HepG2 (cell line): ENCODE results near the gene GHR. TPM values are rescaled to one million over a fixed set of nuclear protein-coding genes. Genes with fewer than 3 reads are reported as not detected.

Source experiments
- ATAC-seq: fragments of 200-7000 bp; cut with Tn5 transposase; 3 replicates; pipeline ENCODE4 v1.9.1; 2020; ENCODE audit warnings: mild to moderate bottlenecking, moderate library complexity
- BruUV-seq: library from RNA; stranded (reverse); fragments of 400-500 nt; replicated peaks from 2 replicates; lab custom pipeline; 2021; lab: Mats Ljungman, UMichigan
- CTCF ChIA-PET: fragments of 300-600 bp; formaldehyde crosslinking; extraction: SDS; loops from one replicate; lab custom pipeline; 2021; ENCODE audit warnings: low total read pairs, inconsistent platforms, low intra/inter-chr PET ratio; lab: Yijun Ruan, JAX
- POLR2A ChIA-PET: fragments of 350-600 bp; sonication (Branson Sonifier 250); formaldehyde crosslinking; loops from one replicate; lab custom pipeline; 2020; ENCODE audit warnings: antibody characterized with exemption, inconsistent platforms; lab: Yijun Ruan, JAX
- DNase-seq: peaks from one replicate; pipeline ENCODE4 v3.0.0-alpha.2; 2015; ENCODE audit warnings: low spot score
- FAIRE-seq: peaks from 3 replicates; lab custom pipeline; 2011; peaks lifted over from hg19 to GRCh38; lab: Jason Lieb, UNC
- H2AFZ ChIP-seq: one replicate; pipeline ENCODE4 v1.6.1; 2011; ENCODE audit warnings: low read length, inconsistent platforms
- H3K27ac ChIP-seq: fragments of 300-600 bp; 3 replicates; pipeline ENCODE4 v1.8.0; 2011; ENCODE audit warnings: mixed run types, mild to moderate bottlenecking, mixed read lengths, low read length, inconsistent platforms; ENCODE audit not compliant: insufficient read depth; ENCODE audit errors: extremely low read length
- H3K27me3 ChIP-seq, 2 experiments: fragments of 200-600 bp in 1 of 2; 2 replicates in 1 of 2; 3 replicates in 1 of 2; pipeline versions ENCODE4 v1.6.0 to v1.8.0; 2011; ENCODE audit warnings: low read length in 2 of 2, mild to moderate bottlenecking in 2 of 2, moderate library complexity in 2 of 2, inconsistent platforms in 1 of 2; ENCODE audit not compliant: insufficient read depth in 2 of 2, control insufficient read depth in 1 of 2
- H3K36me3 ChIP-seq, 2 experiments: fragments of 200-600 bp in 1 of 2; replicated peaks in 1 of 2; 2 replicates in 1 of 2; 3 replicates in 1 of 2; pipeline versions ENCODE4 v1.5.1 to v1.8.0; 2011; ENCODE audit warnings: low read length in 2 of 2, inconsistent platforms in 1 of 2; ENCODE audit not compliant: insufficient read depth in 2 of 2, control insufficient read depth in 1 of 2
- H3K4me1 ChIP-seq: 2 replicates; pipeline ENCODE4 v1.5.1; 2012; ENCODE audit warnings: low read length, inconsistent platforms; ENCODE audit not compliant: insufficient read depth
- H3K4me2 ChIP-seq: 2 replicates; pipeline ENCODE4 v1.6.0; 2011; ENCODE audit warnings: low read depth, low read length, inconsistent platforms
- H3K4me3 ChIP-seq, 3 experiments: fragments of 200-600 bp in 1 of 3; sonication (generic), shearing (Covaris generic) in 1 of 3; replicated peaks in 1 of 3; 2 replicates each; pipeline ENCODE4 v1.5.1; 2011 to 2016; ENCODE audit warnings: low read length in 3 of 3, inconsistent platforms in 2 of 3, low read depth in 2 of 3, mild to moderate bottlenecking in 2 of 3, control low read depth in 1 of 3, mixed read lengths in 1 of 3; ENCODE audit not compliant: insufficient read depth in 1 of 3
- H3K79me2 ChIP-seq: one replicate; pipeline ENCODE4 v1.6.1; 2011; ENCODE audit warnings: low read length, inconsistent platforms; ENCODE audit not compliant: insufficient read depth
- H3K9ac ChIP-seq: 2 replicates; pipeline ENCODE4 v1.6.0; 2011; ENCODE audit warnings: mild to moderate bottlenecking, low read depth, low read length, inconsistent platforms; ENCODE audit not compliant: insufficient read depth
- H3K9me3 ChIP-seq: 2 replicates; pipeline ENCODE4 v1.5.1; 2012; ENCODE audit warnings: mild to moderate bottlenecking, low read length
- H4K20me1 ChIP-seq: 2 replicates; pipeline ENCODE4 v1.6.0; 2011; ENCODE audit warnings: inconsistent platforms, mild to moderate bottlenecking, low read length, moderate library complexity; ENCODE audit not compliant: insufficient read depth
- E2F5 ChIP-seq: sonication (generic); formaldehyde crosslinking; conservative IDR thresholded peaks from 2 replicates; pipeline ENCODE4 v1.4.0; 2020; ENCODE audit warnings: missing genetic modification reagents
- JARID2 ChIP-seq: sonication (generic); formaldehyde crosslinking; IDR thresholded peaks from 2 replicates; pipeline ENCODE4 v1.8.1; 2023; ENCODE audit warnings: missing genetic modification reagents, inconsistent platforms; ENCODE audit not compliant: insufficient replicate concordance
- TBL1XR1 ChIP-seq: fragments of 150-350 bp; IDR thresholded peaks from 2 replicates; pipeline ENCODE4 v1.6.1; 2014; ENCODE audit warnings: borderline replicate concordance, low read length; ENCODE audit not compliant: partially characterized antibody
- ZFP36L1 ChIP-seq: sonication (generic); formaldehyde crosslinking; IDR thresholded peaks from 2 replicates; pipeline ENCODE4 v1.8.0; 2022; ENCODE audit warnings: mild to moderate bottlenecking, missing genetic modification reagents, moderate library complexity
- ZFP41 ChIP-seq: sonication (generic); formaldehyde crosslinking; IDR thresholded peaks from 2 replicates; pipeline ENCODE4 v1.4.0; 2020; ENCODE audit warnings: mild to moderate bottlenecking, missing genetic modification reagents, borderline replicate concordance
- ZNF672 ChIP-seq: sonication (generic); formaldehyde crosslinking; IDR thresholded peaks from 2 replicates; pipeline ENCODE4 v1.8.1; 2022; ENCODE audit warnings: missing genetic modification reagents
- ZNF839 ChIP-seq: sonication (generic); formaldehyde crosslinking; IDR thresholded peaks from 2 replicates; pipeline ENCODE4 v1.4.0; 2020; ENCODE audit warnings: missing genetic modification reagents, mild to moderate bottlenecking, borderline replicate concordance
- WGBS: methylation state at CpG from one replicate; pipeline ENCODE4 v1.1.6; 2017; ENCODE audit warnings: low lambda C conversion rate; 5-methylcytosine and 5-hydroxymethylcytosine counted together
- in situ Hi-C: cut with HindIII; loops from 2 replicates; pipeline ENCODE4 v1.10.0; 2017; ENCODE audit warnings: low pct_unique_long_range_greater_than_20kb; ENCODE audit not compliant: extremely low pct_ligation_motif_present
- intact Hi-C: fragments of 100-400 bp; cut with micrococcal nuclease; formaldehyde crosslinking; loops from one replicate; pipeline ENCODE4 v1.10.0; 2022; ENCODE audit not compliant: unreplicated experiment
- polyA plus RNA-seq, 8 experiments: library from polyadenylated mRNA; depleted of rRNA in 3 of 8; stranded (reverse) in 7 of 8; unstranded in 1 of 8; fragments of >200 nt; fragmentation: Illumina TruSeq in 4 of 8; extraction: Trizol in 4 of 8; gene quantifications; 2 replicates each; pipeline versions ENCODE4 v1.2.1 to v1.2.3, GENCODE V29; 2011 to 2016; ENCODE audit warnings: low read depth in 4 of 8, missing spikeins in 1 of 8, mixed read lengths in 1 of 8; ENCODE audit not compliant: insufficient read depth in 1 of 8
- total RNA-seq, 5 experiments: library from RNA; depleted of rRNA; stranded (reverse); fragments of >200 nt; fragmentation: Illumina TruSeq; extraction: Trizol; gene quantifications; 2 replicates each; pipeline ENCODE4 v1.2.3, GENCODE V29; 2016; ENCODE audit warnings: low read depth in 1 of 5
- TF ChIP-seq, protein P1 (sequence below): sonication (generic); formaldehyde crosslinking; IDR thresholded peaks from 2 replicates; pipeline ENCODE4 v1.4.0; 2020; ENCODE audit warnings: mild to moderate bottlenecking, missing genetic modification reagents
- TF ChIP-seq, protein P2 (sequence below): sonication (generic); formaldehyde crosslinking; IDR thresholded peaks from 2 replicates; pipeline ENCODE4 v1.4.0; 2020; ENCODE audit warnings: missing genetic modification reagents
- TF ChIP-seq, protein P3 (sequence below): IDR thresholded peaks from 2 replicates; pipeline ENCODE4 v1.6.1; 2012; ENCODE audit warnings: low read depth, low read length, improper control_type of control experiment

The GHR gene
- total and polyA plus RNA-seq, 2 of the 13 experiments (the other 11 are each of a cell fraction or from before 2014, with no cell fraction given) = 0.07 TPM; not detected in 1

DNA sequence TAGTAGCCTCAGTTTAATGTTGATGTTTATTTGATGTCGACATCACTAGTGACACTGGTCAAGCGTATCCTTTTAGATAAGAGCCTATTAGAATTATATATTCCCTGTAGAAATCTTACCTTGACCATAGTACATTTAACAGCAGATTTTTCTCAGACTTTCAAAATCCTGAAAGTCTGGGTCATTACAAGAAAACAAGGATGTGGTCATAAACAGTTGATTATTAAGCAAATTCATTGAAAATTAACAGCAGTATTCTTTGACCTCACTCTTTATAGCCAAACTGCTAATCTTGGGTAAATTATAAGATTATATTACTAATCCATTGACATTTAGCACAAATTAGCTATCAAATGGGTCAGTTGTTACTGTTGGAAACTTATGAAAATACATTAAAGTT, 83.4 kb downstream of the GHR start:
- CTCF ChIA-PET = no interaction called here
- TF ChIP-seq JARID2 (CRISPR knock-in tag) (no peak), ZFP41 (CRISPR knock-in tag) (no peak), E2F5 (CRISPR knock-in tag) (no peak), ZNF672 (CRISPR knock-in tag) (no peak), ZFP36L1 (CRISPR knock-in tag) (no peak), ZNF839 (CRISPR knock-in tag) (no peak), TBL1XR1 (no peak)
- TF ChIP-seq, protein P1, sequence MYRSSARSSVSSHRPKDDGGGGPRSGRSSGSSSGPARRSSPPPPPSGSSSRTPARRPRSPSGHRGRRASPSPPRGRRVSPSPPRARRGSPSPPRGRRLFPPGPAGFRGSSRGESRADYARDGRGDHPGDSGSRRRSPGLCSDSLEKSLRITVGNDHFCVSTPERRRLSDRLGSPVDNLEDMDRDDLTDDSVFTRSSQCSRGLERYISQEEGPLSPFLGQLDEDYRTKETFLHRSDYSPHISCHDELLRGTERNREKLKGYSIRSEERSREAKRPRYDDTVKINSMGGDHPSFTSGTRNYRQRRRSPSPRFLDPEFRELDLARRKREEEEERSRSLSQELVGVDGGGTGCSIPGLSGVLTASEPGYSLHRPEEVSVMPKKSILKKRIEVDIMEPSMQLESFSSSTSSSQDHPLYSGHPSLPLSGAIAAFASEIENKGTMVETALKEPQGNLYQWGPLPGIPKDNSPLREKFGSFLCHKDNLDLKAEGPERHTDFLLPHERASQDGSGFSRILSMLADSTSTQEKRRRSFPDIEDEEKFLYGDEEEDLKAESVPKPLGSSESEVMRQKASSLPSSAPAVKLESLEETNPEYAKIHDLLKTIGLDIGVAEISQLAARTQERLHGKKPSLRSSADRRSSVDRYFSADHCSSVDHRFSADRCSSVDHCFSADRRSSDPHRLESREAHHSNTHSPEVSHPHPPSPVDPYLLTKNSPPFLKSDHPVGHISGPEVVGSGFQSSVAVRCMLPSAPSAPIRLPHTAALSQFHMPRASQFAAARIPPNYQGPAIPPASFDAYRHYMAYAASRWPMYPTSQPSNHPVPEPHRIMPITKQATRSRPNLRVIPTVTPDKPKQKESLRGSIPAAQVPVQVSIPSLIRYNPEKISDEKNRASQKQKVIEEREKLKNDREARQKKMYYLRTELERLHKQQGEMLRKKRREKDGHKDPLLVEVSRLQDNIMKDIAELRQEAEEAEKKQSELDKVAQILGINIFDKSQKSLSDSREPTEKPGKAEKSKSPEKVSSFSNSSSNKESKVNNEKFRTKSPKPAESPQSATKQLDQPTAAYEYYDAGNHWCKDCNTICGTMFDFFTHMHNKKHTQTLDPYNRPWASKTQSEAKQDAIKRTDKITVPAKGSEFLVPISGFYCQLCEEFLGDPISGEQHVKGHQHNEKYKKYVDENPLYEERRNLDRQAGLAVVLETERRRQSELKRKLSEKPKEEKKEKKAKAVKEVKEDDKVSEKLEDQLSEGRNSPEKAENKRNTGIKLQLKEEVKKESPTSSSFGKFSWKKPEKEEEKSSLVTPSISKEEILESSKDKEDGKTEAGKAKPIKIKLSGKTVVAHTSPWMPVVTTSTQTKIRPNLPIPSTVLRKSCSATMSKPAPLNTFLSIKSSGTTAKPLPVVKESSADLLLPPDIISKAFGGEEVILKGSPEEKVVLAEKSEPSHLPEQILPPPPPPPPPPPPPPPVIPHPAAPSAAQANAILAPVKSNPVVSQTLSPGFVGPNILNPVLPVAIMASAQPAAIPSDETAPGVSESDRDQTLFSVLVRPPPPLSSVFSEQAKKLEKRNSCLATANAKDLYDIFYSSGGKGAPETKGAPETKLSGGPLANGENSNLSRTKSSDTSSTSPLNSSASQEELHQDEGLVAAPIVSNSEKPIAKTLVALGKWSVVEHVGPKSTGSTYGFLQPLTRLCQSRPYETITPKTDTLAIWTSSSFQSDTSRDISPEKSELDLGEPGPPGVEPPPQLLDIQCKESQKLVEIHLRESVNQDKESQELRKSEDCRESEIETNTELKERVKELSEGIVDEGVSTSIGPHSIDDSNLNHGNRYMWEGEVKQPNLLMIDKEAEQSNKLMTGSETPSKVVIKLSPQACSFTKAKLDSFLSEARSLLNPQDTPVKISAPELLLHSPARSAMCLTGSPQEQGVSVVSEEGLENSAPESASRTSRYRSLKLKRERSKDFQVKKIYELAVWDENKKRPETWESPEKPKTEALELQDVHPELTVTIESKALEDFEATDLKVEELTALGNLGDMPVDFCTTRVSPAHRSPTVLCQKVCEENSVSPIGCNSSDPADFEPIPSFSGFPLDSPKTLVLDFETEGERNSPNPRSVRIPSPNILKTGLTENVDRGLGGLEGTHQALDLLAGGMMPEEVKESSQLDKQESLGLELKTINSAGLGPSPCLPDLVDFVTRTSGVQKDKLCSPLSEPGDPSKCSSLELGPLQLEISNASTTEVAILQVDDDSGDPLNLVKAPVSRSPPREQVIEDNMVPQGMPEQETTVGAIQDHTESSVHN (CRISPR knock-in tag) = no peak
- TF ChIP-seq, protein P2, sequence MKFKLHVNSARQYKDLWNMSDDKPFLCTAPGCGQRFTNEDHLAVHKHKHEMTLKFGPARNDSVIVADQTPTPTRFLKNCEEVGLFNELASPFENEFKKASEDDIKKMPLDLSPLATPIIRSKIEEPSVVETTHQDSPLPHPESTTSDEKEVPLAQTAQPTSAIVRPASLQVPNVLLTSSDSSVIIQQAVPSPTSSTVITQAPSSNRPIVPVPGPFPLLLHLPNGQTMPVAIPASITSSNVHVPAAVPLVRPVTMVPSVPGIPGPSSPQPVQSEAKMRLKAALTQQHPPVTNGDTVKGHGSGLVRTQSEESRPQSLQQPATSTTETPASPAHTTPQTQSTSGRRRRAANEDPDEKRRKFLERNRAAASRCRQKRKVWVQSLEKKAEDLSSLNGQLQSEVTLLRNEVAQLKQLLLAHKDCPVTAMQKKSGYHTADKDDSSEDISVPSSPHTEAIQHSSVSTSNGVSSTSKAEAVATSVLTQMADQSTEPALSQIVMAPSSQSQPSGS = no peak
- TF ChIP-seq, protein P3, sequence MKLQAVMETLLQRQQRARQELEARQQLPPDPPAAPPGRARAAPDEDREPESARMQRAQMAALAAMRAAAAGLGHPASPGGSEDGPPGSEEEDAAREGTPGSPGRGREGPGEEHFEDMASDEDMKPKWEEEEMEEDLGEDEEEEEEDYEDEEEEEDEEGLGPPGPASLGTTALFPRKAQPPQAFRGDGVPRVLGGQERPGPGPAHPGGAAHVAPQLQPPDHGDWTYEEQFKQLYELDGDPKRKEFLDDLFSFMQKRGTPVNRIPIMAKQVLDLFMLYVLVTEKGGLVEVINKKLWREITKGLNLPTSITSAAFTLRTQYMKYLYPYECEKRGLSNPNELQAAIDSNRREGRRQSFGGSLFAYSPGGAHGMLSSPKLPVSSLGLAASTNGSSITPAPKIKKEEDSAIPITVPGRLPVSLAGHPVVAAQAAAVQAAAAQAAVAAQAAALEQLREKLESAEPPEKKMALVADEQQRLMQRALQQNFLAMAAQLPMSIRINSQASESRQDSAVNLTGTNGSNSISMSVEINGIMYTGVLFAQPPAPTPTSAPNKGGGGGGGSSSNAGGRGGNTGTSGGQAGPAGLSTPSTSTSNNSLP = no peak

More for the DNA sequence above, 83.4 kb downstream of the GHR start:
- DNase-seq (no peak), ATAC-seq (no peak), FAIRE-seq (no peak)
- in situ Hi-C loops (no loop called here), intact Hi-C loops (no loop called here)
- Histone ChIP-seq H4K20me1 (no peaks in the 10 kb centered on the region), H3K79me2 (no peaks in the 10 kb centered on the region), H3K9me3 (no peaks in the 10 kb centered on the region), H3K4me1 (no peaks in the 10 kb centered on the region), H3K36me3 (no peaks in the 10 kb centered on the region), H3K4me2 (no peak overlapping the region), H3K4me3 (no peak overlapping the region), H3K9ac (no peak overlapping the region), H2AFZ (no peak overlapping the region), H3K27me3 (no peaks in the 10 kb centered on the region), H3K27ac (no peak overlapping the region)
- no TSS peak for BruUV-seq
- 65% methylated on average over 2 of the region's 2 CpGs for WGBS
- POLR2A ChIA-PET = no interaction called here
